ENCODE measurements around the gene APOL4. TPM values are rescaled to one million over a fixed set of nuclear protein-coding genes. Genes with fewer than 3 reads are reported as not detected.
"Not testable (repeated sequence)": the region's sequence is repeated elsewhere in the genome, so short reads cannot be mapped to it uniquely, and the experiment has no call there.

Gene APOL4
- 20.3 TPM for polyA plus RNA-seq (ENCODE audit: insufficient read length)

DNA sequence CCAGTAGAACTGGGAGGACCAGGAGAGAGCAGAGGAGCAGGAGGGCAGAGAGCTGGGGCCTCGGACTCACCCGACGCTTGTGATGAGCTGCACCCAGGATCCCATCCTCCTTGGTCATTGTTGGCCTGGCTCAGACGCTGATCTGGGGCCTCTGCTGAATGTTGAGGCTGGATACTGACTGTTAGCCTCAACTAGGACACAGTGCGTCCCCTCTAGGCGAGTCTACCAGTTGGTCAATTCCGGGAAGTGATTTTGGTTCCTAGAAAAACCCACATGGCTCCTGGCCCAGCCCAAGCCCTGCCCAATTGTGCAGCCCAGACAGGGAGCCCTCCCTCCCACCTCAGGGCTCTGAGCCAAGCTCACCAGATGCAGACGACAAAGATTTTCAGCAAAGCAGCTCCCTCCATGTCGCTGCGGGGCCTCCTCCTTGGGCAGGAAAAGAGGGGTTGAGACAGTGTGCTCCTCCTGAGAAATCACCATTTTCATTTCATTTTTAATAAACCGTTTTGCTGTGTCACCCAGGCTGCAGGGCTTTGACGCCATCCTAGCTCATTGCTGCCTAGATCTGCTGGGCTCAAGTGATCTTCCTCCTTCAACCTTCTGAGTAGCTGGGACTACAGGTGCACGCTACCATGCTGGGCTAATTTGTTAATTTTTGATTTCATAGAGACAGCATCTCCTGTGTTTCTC is at the start of gene APOL4:
Gene APOL4 (minus strand): TSS at position 180 of the 690 bp plus-strand sequence. CDS start 75 bp downstream, at position 105.
- peak; percentile 55 for DNase-seq (ENCODE audit: low read depth)

DNA sequence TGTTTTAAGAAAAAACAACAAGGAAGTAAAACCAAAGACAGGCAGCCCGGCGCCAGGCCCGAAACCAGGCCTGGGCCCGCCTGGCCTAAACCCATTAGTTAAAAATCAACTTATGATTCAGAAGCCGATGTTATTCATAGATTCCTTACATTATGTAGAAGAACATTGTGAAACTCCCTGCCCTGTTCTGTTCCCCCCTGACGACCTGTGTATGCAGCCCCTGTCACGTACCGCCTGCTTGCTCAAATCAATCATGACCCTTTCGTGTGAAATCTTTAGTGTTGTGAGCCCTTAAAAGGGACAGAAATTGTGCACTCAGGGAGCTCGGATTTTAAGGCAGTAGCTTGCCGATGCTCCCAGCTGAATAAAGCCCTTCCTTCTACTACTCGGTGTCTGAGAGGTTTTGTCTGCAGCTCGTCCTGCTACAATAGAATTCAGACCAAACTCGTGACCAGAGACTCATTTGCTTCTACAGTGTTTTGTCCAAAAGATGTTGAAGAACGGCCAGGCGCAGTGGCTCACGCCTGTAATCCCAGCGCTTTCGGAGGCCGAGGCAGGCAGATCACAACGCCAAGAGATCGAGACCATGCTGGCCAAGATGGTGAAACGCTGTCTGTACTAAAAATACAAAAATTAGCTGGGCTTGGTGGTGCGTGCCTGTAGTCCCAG is 48.8 kb upstream of the APOL4 start:
- DNase-seq (ENCODE audit: low read depth): not testable (repeated sequence)

GRCh38 chr22:36249160-36249559 is 47.6 kb upstream of the APOL4 start:
- DNase-seq (ENCODE audit: low read depth): no peak

- DNase-seq (ENCODE audit: low read depth): no peak
These were observed 46.3 kb upstream of the APOL4 start for GRCh38 chr22:36247955-36248354.

DNA sequence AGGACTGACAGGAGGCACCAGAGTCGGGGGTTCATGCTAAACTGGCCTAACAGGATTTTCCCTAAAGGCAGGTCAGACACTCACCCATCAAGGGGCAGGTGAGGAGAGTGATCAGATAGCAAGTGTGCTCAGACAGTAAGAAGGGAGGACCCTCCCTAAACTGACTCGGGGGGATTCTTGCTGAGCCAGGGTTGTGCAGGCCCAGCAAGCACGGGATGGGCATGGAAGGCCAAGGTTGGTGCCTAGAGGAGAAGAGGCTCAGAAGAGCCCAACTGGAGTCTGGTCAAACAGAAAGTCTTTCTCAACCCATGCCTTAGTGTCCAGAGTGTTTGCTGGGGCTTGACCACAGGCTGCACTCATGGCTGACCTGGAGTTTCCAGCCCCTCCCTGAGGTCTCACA is 45.1 kb upstream of the APOL4 start:
- no peak for DNase-seq (ENCODE audit: low read depth)

- DNase-seq (ENCODE audit: low read depth): no peak
These were observed 44.3 kb upstream of the APOL4 start for GRCh38 chr22:36245805-36246356.

GRCh38 chr22:36244522-36245391 is 43.1 kb upstream of the APOL4 start:
- no peak for DNase-seq (ENCODE audit: low read depth)

DNA sequence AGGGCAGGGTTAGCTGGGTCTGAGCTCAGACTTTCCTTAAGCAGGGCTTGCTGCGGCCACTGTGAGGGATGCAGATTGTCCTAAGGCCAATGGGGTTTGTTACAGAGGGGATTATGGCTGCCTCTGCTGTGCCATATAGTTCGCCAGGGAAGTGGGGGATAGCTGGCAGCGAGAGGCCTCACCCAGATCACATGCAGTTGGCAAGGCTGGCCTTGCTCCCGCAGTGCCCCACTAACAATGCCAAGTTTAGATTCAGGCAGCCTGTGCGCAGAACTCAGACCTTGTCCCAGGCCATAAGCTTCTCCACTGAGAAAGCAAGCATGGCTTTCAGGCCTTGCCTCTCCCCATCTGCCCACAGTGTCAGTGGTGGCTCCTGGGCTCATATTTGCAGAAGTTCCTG is 42.4 kb upstream of the APOL4 start:
- DNase-seq (ENCODE audit: low read depth): no peak

DNA sequence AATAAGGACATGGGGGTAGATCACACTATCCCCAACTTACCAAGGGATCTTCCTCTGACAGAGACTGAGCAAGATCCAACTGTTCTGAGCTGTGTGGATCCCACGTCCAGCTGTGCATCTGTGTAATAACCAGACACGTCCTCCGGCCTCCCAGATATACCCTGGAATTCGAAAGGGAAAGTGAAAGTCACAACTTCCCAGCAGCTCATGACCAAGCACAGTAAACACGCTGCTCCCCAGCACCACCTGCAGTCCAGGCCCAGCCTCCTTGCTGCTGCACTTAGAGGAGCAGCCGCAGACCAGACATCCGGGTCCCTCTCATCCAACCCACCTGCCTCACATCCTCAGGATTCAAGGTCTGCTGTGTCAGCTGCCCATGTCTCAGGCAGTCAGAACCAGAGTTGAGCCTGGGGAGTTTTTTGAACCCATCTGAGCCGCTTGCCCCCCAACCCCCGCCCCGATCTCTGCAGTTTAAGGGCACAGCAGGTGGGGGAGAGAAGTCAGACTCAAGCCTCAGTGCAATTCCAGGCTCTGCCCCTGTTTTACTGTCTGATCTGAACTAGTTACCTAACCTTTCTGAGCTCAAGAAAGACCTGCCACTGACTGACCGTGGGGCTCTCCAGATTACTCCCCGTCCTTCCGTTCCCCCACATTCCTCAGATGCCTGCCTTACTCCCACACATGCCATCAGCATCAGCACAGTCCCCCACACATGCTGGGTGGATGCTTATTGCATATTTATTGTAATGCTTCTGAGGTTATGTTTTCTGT is 38.0 kb upstream of the APOL4 start, which contains the start of gene APOL2:
Gene APOL2 (minus strand): TSS at position 127 of the 771 bp plus-strand sequence. CDS start 6,365 bp downstream, outside the sequence.
- DNase-seq (ENCODE audit: low read depth): peak; percentile 91

GRCh38 chr22:36239150-36239400 is 37.5 kb upstream of the APOL4 start:
- no peak for DNase-seq (ENCODE audit: low read depth)

DNA sequence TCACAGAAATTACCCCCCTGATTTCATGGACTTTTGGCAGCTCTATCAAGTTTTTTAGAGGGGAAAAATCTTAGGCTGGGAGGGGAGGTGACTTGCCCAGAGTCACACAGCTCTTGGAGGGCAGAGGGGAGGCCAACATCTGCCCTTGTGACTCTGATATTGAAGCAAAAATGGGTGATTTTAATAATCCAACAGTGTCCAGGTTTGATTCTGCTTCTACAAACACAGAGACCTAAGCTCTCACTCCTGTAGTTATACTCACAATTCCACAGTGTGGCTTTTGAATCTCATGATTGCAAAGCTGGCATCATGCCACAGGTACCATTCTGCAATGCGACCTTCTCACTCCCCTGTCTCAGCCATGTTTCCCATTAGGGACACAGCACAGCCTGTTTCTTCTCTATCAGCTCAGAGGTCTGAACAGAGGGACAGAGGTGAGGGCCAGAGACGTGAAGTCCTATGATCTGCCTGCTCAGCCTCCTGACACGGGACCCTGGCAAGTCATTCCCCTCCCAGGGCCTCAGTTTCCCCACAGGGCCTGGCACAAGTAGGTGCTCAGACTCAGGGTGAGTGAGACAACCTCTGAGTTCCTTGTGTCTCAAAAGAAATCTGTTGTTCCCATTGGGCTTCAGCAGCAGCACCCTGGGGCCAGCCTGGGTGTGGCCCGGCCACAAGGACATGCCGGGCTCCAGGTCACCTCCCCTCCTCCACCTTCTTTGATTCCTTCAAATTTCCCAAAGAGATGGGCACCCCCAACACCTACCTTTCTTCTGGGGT is 37.0 kb upstream of the APOL4 start:
- no peak for DNase-seq (ENCODE audit: low read depth)

- no peak for DNase-seq (ENCODE audit: low read depth)
These were observed 36.1 kb upstream of the APOL4 start for GRCh38 chr22:36237462-36238372.

DNA sequence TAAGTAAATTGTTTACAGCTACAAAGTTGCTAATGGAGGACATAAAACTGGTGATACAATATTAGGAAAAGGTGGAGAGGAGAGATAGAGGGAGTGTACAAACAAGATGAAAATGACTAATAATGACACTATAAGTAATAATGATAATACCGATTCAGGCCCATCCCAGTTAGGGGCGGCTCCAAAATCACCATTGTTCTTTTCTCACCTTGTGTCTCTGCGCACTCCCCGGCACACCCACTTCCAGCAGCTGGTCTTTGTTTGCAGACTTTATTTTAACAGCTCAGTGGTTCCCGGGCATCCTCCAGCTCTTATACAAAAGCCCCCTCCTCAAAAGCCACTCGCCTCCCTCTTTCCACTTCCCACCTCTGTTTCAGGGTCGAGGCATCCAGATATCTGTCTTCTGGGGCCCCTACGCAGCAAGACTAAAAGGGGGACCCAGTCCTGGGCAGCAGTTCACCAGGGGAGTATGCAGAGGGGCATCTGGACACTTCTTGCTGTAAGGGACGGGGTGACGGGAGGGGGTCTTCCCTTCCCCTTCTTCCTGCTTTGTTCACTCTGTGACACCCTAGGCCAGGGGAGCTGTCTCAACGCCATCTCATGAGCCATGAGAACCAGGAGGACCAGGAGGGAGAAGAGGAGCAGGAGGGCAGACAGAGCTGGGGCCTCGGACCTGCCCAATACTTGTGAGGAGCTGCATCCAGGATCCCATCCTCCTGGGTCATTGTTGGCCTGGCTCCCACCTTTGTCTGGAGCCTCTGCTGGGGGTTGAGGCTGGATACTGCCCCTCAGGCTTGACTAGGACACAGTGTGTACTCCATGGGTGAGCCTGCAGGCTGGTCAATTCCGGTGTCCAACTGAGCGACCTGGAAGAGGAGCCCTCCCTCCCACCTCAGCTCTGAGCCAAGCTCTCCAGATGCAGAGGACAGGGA is 35.0 kb upstream of the APOL4 start:
- DNase-seq (ENCODE audit: low read depth): no peak

GRCh38 chr22:36235585-36235984 is 34.0 kb upstream of the APOL4 start:
- no peak for DNase-seq (ENCODE audit: low read depth)

GRCh38 chr22:36234919-36235318 is 33.3 kb upstream of the APOL4 start:
- DNase-seq (ENCODE audit: low read depth): no peak

DNA sequence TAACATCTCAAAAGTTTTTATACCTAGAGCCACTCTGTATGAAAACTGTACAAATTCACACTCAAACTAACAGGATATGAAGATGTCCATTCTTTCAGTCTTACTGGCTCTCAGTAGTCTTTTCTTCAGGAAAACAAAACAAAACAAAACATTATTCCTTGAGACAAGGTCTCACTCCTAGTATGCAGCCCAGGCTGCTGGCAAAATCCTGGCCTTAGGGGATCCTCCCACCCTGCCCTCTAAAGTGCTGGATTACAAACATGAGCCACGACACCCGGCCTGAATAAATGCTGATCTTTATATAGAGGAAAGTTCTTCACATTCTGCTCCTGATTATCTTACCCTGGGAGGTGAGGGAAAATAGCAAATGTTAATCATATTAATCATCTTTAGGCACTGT is 32.6 kb upstream of the APOL4 start:
- DNase-seq (ENCODE audit: low read depth): no peak

- no peak for DNase-seq (ENCODE audit: low read depth)
These were observed 32.2 kb upstream of the APOL4 start for GRCh38 chr22:36233796-36234195.

- no peak for DNase-seq (ENCODE audit: low read depth)
These were observed 31.2 kb upstream of the APOL4 start for GRCh38 chr22:36232715-36233401.
